ENCODE results near the gene ZDHHC11B.
"Not testable (repeated sequence)": the region's sequence is repeated elsewhere in the genome, so short reads cannot be mapped to it uniquely, and the experiment has no call there.

Gene ZDHHC11B

DNA sequence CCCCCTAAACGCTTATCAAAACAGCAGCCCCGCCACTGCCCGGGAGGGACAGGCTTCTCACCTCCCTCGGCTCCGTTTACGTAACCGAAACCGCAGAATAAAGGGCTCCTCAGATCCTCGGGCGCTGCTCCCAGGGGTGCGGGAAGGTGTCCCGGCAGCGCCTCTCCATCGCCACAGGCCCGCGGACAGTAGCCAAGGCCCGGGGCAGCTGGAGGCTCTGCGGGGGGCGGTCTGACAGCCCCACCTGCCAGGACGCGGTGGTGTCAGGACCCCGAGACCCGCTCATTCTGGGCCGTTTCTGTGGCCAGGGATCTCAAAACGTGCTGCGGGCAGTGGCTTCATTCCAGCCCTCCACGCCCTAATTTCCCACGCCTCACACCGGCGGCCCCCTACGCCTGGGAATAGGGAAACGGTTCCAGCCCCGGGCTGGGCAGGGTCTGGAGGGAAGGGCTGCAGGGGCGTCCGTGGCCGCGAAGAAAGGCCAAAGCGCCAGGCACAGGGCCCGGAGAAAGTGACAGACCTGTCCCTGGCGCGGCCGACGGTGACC lies 575 bp downstream of the ZDHHC11B start:
- DNase-seq (ENCODE audit: low read depth in 2 of 2): not testable (repeated sequence)

DNA sequence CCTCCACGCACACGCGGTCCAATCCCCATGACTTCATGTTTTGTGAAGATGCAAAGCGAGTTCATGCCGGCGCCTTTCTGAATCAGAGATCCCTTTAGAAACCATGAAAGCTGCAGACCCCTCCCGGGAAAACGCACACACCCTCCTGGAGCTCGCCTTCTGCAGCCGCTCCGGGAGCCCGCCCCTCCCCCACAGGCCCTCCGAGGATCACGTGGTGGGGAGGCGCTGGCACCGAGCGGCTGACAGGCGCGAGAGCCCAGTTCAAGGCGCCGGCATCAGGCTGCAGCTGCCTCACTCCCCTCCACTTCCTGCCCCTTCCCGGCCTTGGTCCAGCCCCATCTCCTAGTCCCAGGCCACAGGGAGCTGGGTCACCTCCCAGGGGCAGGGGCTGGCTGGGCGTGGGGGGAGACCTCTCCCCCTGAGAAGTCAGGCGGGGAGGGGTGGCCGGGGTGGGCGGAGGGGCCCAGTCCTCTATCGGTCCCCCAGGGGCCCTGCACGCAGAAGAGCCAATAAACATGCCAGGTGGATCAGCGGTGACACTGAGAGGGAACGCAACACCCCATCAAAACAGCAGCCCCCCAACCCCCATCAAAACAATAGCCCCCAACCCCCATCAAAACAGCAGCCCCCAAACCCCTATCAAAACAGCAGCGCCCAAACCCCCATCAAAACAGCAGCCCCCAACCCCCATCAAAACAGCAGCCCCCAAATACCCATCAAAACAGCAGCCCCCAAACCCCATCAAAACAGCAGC lies 1.3 kb downstream of the ZDHHC11B start:
- DNase-seq (ENCODE audit: low read depth in 2 of 2): not testable (repeated sequence)

DNA sequence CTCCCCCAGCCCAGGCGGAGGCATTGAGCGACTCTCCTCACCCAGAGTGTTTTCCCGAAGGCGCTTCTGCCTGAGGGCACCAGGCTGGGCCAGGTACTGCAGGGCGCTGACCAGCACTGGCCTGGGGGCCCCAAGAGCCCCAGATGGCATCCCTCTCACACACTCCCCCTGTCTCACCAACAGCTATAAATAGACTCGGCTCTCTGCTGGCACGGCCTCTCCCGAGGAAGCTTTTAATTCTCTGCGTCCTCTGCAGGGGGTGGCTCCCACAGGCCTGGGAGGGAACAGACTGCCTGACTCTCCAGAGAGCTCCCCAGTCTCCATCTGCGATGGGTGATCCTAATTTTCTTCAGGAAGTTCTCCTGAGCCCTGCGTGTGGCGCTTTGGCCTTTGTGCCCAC lies 2.2 kb downstream of the ZDHHC11B start:
- not testable (repeated sequence) for DNase-seq (ENCODE audit: low read depth in 2 of 2)

DNA sequence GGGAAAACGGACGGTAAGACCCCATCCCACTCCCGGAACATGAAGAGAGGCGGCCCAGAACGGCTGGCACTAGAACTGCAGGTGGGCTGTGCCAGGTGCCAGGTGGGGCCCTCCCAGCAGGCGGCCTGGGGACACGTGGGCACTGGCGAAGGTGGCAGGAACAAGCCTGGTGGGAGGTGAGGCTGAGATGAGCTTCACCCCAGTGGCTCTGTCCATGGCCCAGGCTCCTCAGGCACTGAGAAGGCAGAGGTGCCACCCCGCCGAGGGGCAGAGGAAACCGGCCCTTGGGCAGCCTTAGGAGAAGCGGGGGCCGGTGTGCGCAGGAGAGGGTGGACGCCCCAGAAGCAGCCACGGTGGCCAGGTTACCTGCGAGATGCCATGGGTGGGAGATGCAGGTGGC lies 4.0 kb downstream of the ZDHHC11B start:
- not testable (repeated sequence) for DNase-seq (ENCODE audit: low read depth in 2 of 2)

DNA sequence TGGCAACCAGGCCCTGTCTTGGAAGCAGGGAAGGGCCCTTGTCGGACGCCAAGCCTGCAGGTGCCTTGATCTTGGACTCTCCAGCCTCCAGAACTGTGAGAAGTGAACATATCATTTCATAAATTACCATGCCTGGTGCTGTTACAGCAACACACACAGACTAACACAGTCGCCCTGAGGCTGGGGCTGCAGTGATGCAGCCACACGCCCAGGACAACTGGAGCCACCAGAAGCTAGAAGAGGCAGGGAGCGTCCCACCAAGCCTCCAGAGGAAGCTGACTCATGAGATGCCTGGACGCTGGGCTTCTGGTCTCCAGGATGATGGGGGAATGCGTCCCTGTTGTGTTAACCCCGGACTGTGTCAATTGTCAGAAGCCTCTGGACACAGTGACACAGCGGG lies 5.6 kb downstream of the ZDHHC11B start:
- DNase-seq (ENCODE audit: low read depth in 2 of 2): not testable (repeated sequence)

DNA sequence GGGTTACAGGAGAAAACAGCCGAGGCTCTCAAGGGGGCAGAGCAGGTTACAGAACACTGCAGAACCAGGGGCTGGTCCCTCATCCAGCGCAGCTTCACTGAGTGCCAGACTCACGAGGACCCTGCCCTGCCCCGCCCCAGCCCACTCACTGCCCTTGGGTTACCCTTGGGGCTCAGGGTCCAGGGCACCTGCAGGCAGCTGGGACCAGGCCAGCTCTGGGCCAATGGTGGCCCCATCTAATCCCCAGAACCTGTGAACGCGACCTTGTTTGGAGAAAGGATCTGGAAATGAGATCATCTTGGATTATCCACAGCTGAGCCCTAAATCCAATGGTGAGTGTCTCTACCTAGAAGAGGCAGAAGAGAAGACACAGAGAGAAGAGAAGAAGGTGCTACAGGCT lies 6.1 kb downstream of the ZDHHC11B start:
- not testable (repeated sequence) for DNase-seq (ENCODE audit: low read depth in 2 of 2)

DNA sequence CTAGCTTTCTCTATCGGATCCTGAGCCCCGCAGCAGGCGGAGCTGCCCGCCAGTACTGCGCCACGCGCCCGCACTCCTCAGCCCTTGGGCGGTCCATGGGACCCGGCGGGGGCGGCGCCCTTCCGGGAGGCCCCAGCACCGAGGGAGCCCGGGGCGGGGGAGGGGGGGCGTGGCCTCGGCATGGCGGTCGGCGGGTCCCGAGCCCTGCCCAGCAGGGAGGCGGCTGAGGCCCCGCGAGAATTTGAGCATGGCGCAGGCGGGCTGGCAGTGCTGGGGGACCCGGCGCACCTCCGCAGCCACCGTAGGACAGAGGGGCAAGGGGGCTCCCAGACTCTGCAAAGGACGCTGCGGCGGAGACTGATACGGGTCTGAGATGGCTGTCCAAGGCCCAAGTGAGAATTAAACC lies 6.8 kb downstream of the ZDHHC11B start:
- DNase-seq (ENCODE audit: low read depth in 2 of 2): no peak

DNA sequence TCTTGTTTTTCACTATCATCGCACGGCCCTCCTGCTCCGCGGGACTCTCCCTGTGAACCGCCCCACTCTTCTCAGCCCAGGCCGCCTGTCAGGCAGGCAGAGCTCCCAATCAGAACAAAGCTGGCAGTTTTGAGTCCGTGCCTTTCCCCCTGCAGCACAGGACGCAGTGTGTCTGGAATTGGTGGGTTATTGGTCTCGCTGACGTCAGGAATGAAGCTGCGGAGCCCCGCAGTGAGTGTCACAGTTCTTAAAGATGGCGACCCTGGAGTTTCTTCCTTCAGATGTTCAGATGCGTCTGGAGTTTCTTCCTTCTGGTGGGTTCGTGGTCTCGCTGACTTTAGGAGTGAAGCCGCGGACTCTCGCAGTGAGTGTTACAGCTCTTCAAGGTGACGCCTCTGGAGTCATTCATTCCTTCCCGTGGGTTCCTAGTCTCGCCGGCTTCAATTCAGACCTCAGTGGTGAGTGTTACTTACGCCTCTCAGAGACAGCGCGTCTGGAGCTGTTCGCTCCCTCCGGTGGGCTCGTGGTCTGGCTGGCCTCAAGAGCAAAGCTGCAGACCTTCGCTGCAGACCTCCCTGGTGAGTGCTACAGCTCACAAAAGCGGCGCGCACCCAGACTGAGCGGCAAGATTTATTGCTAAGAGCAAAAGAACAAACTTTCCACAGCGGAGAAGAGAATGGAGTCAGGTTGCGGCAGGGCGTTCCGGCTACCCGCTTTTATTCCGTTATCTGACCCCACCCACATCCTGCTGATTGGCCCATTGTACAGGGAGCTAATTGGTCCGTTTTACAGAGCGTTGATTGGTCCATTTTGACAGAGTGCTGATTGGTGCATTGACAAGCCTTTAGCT lies 7.4 kb downstream of the ZDHHC11B start:
- DNase-seq (ENCODE audit: low read depth in 2 of 2): no peak

DNA sequence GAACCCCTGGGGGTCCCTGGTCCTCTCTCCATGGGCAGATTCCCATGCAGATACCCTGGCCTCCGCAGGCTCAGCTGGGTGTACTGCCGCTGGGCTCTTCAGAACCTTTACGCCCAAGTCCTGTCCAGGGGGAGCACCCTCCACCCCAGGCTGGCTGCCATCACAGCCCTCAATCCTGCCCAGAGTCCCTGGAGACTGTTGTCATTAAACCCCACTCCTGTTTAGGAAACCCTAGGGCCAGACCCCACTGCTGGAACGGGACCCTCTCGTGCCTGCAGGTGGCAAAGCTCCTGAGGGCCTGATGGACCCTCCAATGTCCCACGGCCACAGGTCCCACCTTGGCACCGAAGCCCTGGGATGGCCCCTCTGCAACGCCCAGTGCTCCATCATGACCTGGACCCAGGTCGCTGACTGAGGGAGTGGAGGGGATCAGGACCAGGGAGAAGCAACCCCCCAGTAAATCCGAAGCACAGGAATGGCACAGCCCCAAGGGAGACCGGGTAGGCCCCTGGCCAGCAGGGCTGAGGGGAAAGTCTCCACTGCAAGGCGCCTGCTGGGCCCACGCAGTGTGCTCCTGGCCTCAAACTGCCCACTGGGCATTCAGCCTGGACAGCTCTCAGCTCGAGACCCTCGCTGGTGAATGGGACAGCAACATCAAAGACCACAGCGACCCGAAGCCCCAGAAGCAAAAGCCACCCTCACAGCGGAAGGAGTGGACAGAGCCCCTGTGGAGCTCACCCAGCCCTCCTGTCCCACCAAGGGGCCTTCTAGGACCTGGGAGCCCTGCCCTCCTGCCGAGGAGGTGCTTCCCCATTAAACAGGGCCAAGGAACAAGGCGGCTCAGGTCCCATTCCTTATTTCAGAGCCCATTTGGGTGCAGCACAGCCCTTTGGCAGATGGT lies 8.3 kb downstream of the ZDHHC11B start:
- no peak for DNase-seq (ENCODE audit: low read depth in 2 of 2)

DNA sequence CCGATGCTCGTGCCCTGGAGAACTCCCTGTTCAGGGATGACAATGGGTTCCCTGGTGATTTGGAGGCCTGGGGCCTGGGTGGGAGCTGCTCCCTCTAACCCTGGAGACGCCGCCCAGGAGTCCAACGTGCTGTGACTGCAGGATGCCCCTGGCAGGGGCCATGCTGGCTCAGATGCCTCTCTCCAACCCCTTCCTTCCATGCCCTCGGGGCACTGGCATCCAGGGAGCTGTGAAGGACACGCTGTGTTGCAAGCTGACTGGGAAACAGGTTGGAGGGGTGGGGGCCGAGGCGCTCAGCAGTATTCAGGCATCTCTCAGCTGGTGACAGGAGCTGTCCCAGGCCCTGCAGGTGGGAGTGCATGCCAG lies 9.0 kb downstream of the ZDHHC11B start:
- DNase-seq (ENCODE audit: low read depth in 2 of 2): not testable (repeated sequence)

DNA sequence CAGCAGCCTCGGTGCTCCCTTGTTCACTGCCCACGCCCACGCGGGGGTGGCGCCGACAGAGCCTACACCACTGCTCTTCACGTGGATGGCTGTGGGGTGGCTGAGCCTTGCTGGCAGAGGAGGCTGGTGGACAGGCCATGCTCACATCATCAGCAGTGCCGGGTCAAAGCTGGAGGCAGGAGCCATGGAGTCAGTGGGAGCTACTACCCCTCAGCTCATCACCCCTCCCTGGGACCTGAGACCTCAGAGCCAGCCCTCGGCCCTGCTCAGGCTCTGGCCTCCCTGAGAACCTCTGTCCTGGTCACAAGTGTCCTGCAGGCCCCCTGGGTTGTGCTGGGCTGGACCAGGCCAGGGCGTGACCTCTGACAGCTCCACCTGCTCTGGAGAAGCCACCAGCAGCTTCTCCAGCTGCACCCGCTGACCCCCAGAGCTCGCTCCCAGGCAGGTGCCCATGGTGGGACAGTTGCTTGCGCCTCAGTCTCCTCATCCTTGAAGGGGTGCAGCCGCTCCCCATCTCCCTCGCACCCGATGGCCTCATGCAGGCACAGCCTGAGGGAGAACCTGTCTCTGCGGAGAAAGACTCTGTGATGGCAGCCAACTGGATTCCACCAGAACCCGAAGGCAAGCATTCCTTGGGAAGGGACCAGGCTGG lies 9.5 kb downstream of the ZDHHC11B start:
- not testable (repeated sequence) for DNase-seq (ENCODE audit: low read depth in 2 of 2)

DNA sequence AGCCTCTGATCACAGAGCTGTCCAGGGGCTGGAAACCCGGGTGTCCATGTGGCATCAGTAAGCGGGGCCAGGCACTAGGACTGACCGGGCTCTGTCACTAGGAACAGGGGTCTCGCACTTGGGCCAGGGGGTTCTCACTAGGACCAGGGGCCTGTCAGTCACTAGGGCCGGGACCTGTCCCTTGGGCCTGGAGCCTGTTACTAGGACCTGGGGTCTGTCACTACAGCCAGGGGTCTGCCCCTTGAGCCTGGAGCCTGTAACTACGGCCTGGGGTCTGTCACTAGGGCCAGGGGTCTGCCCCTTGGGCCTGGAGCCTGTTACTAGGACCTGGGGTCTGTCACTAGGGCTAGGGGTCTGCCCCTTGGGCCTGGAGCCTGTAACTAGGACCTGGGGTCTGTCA lies 10.2 kb downstream of the ZDHHC11B start:
- DNase-seq (ENCODE audit: low read depth in 2 of 2): not testable (repeated sequence)

DNA sequence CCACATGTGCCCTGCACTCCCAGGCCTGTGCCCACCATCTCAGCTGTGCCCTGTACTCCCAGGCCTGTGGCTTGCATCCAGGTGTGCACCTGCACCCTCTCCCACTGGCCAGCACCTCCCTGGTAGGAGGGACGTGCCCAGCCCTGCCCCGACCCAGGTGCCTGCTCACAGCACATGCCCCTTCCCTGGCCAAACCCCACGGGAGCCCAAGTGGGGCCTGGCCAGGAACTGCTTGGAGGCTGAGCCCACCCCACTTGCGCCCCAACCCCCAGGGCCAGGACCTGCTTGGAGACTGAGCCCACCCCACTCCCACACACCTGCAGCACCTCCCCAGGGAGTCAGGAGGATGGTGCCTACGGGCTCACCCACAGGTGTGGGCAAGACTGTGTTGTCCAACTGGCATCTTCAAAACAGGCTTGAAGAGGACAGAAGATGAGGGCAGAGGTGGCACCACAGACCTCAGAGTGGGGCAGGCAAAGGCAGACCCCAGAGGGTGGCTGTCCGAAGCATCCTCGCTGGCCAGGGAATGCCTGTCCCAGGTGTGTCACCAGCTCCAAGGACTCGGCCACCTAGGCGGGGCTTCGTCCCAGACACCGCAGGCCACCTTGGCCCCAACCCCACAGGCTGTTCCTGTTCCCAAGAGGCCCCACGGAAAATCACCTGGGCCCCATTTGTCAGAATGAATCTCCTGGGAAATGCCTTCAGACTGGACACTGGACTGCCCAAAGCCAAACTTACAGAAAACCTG lies 10.8 kb downstream of the ZDHHC11B start:
- DNase-seq (ENCODE audit: low read depth in 2 of 2): no peak

DNA sequence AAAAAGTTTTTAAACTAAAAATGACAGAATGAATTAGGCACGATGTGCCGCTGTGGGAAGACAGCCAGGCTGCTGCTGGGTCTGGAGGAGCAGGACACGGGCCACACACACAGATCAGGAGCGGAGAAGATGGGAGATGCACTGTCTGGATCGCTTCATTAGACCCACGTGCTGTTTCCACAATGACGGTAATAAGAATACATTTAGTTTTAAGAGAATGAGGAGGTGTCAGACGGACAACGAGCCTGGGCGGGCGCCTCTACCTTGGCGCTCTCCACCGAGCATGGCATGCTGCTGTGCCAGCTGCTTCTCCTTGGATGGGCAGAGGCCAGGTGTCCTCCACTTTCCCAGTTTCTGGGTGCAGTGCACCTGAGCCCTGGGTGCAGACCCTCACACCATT lies 11.6 kb downstream of the ZDHHC11B start:
- not testable (repeated sequence) for DNase-seq (ENCODE audit: low read depth in 2 of 2)

DNA sequence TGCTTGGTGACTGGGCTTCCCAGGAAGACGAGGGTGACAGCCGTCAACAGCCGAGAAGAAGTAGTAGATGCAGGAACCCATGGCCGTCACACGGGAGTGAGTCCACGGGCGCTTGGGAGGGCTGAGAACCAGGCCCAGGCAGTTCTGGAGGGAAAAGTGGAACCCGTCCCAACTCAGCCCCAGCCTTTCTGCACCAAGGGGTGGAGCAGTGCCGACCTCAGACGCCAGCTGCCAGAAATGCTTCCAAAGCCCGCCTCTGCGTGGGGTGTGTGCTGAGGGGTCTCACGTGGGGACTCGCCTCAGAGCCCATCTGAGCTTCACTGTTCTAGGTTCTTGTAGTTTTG lies 12.0 kb downstream of the ZDHHC11B start:
- not testable (repeated sequence) for DNase-seq (ENCODE audit: low read depth in 2 of 2)

DNA sequence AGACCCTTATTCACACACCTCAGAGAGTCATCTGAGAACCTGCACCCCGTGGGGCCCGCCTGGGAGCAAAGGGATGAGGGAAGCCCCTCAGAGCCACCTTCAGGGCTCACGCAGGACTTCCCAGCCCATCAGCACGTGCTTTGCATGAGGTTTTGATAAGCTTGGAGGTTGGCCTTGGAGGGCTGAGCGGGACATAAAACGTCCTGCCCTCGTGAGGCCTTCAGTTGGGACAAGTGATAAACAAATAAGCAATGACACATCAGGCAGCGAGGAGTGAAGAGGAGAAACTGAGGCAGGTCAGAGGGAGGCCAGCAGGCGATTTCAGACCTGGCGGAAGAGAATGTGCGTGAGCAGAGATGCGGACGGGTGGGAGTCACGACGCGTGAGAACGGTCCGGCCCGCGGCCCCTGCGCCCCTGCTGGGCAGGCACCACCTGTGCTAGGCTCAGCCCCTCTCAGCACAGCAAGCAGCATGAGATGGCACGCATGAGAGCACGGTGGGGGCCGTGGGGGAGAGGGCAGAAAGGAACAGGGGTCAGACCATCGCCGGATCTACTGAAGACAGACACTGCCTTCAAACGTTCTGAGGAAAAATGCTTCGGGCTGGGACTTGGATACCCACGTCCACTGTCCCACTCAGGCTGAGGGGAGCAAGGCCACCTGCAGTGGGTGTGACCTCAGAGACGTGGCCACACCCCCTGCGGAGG lies 12.5 kb downstream of the ZDHHC11B start:
- DNase-seq (ENCODE audit: low read depth in 2 of 2): not testable (repeated sequence)

DNA sequence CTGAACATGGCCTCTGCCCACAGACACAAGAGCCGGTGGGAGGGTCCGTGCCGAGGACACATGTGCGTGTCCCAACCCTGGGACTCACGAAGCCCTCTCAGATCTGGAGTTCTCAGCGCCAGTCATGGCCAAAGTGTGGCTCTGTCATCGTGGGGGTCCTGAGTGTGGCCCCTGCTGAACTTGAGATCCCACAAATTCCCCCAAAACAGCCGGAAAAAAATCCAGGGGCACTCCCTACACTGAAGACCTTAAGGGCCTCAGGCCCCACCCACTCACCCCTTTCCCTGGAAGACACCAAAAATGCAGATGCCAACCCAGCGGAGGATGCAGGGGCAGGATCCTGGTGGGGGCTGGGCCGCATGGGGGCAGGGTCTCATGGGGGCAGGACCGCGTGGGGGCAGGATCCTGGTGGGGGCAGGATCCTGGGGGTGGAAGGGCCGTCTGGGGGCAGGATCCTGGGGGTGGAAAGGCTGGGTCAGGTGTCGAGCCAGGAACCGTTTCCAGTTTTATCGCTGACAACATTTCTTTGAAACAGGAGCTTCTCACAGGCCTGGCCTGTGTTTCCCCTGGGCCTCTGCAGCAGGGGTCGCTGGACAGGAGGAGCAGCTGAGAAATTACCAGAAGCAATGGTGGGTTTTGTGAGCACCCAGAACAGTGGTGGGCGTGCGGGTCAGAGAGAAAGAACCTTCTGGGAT lies 13.3 kb downstream of the ZDHHC11B start:
- DNase-seq (ENCODE audit: low read depth in 2 of 2): not testable (repeated sequence)

DNA sequence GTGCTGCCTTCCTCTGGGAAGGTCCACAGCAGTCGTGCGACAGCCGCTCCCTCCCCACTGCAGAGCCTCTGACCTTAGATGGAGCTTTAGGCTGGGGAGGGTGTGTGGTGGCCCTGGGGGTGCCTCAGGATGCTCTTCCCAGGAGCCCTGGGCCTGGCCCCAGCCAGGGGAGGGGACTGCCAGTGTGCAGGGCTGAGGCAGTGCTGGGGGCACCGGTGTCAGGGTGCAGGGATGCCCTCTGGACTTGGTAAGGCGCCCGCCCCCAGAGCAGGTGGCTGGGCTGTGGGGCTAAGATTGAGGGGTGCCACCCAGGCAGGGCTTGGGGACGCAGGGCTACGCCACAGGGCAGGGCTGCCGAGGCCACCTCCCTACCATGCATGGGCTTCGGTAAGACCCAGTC lies 13.9 kb downstream of the ZDHHC11B start:
- DNase-seq (ENCODE audit: low read depth in 2 of 2): not testable (repeated sequence)

DNA sequence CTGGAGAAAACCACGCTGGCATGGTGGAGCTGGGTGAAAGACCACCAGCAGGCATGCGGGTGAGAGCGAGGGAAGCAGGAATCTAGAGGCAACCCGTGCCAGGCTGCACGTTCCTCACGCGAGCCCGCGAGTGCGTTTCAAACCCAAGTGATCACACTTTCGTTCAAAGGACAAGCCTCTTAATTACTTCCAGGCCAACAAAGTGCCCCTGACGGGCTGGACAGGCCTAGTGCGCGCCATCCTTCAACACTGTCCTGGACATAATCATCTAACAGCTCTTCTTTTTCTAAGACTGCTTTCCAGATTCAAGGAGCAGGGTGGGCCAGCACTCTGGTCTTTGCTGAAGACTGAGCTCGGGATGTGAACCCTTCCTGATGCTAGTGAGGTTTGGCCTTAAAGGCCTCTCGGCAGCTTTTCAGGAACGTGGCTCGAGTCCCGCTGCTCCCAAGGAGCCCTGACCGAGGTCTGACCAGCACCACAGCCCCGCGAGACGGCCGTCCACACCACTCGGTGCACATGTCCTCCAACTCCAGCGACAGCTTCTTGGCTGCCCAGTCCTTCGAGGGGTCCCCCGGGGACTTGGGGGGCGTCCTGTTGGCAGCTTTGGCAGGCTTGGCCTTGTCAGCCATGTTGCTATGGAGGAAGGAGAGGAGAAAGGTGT lies 14.9 kb downstream of the ZDHHC11B start:
- DNase-seq (ENCODE audit: low read depth in 2 of 2): not testable (repeated sequence)

All from fibroblast of skin of left quadriceps (primary cell).